T follicular helper cell (primary cell): Measurements from ENCODE around the gene BOLA2B.
"Not testable (repeated sequence)": the region's sequence is repeated elsewhere in the genome, so short reads cannot be mapped to it uniquely, and the experiment has no call there.

Experiments used
- DNase-seq: peaks from one replicate; pipeline ENCODE4 v3.0.0-alpha.2; 2020; ENCODE audit warnings: low read depth

The BOLA2B gene

DNA sequence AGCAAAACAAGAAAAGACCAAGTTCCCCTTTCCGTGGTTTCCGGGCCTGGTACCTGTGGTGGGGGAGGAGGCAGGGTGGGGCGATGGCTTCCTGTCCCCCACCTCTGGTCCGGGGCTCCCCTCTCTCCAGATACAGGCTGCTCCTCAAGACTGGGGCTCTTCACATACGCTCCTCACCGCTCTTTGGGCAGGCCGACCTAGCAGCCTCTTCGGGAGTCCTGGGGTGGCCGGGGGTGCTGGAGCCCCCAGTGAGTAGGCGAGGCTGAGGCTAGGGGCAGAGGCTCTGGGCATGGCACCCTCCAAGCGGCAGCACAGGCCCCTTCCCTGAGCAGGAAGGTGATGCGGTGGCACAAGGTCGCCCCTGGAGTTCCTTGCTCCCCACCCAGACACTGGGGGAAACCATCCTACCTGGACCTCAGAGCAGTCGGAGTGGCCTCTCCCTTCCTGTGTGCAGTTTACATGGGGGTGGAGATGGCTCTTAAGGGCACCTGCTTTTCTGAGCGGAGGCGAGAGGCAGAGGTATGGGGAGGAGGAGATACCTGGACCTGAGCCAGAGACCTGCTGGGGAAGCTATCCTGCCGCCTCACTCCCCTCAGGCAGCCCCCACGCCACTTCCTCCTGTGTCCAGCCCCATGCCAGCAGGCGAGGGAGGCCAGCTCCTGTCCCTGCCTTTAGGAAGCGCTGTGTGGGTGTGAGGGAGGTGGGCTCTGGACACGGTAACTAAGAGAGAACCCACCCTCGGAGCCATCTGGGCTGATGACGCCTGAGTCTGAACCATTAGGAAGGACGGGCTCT, 9.2 kb downstream of the BOLA2B start:
- peak; percentile 53 for DNase-seq

DNA sequence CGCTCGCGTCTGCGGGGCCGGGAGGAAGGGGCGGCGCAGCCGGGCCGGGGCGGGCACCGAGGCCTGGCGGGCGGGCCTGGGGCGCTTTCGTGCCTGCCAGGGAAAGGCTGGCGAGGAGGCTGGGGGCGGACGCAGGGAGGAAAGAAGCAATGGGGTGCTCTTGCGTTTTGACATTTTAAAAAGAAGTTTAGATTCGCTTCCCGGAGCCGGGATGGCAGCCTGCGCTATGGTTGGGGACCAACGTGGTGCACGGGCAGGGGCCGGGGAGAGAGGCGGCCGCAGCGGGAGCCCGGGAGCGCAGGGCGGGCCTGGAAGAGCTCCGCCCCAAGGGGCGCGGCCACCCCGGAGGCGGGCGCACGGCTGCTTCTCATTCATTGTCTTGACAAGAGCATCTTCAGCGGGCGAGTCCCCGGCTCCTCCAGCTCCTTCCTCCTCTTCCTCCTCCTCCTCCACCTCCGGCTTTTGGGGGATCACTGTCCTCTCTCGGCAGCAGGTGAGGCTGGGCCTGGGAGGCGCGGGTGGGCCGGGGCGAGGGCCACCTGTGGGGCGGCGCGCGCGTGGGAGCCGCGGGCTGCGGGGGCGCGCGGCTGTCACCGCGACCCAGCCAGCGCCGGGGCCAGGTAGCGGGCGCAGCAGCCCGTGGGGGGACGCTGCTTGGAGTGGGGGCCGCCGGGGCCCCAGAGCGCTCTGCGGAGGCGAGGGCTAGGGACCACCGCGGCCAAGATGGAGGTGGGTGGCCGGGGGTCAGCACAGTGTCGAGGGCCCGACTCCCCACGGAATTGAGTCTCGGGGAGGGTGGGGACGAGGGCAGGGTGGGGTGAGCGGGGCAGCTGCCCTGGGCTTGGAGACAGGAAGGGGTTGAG, 10.0 kb downstream of the BOLA2B start, which contains the start of gene CORO1A:
Gene CORO1A (plus strand): TSS at position 370 of the 863 bp plus-strand sequence. CDS start 1,608 bp downstream, outside the sequence.
- peak; percentile 74 for DNase-seq

DNA sequence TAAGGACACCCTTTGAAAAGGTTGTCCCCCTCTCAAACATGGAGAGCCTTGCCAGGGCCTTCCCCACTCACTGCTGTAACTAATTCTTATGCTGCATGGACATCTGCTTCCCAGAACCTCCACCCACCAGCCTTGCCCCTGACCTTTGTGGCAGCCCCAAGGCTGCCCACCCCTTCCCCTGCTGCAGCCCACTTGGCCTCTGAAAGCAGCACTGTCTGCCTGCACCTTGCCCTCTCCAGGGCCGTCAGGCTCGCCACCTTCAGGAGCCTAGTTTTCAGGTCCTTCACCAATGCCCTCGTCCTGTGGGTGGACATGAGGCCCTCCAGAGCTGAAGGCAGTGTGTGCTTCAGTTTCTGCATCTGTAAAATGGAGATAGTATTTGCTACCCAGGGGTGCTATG, 12.7 kb downstream of the BOLA2B start:
- no peak for DNase-seq

DNA sequence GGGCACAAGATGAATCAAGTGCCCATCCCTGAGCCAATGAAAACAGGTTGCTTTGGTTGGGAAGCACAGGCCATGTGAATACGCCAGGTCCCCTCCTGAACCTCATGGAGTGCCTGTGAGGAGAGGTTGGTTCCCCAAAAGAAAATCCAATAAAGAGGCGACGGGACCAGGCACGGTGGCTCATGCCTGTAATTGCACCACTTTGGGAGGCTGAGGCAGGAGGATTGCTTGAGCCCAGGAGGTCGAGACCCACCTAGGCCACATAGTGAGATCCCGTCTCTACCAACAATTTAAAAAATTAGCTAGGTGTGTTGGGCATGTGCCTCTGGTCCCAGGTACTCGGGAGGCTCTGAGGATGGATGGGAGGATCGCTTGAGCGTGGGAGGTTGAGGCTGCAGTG, 13.5 kb downstream of the BOLA2B start:
- no peak for DNase-seq

DNA sequence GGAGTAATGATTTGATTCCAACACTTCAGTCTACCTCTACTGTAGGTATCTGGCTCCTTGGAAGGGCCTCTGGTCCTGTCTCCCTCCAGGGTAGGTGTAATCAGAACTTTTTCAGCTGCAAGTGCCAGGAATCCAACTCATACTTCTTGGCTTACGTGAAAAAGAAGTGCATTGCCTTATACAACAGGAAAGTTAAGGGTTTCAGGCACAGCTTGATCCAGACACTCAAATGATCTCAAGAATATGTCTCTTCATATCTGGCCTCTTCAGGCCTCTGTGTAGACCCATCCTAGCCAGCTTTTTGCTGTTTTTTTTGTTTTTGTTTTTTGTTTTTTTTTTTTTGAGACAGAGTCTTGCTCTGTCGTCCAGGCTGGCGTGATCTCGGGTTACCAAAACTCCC, 14.3 kb downstream of the BOLA2B start:
- no peak for DNase-seq

DNA sequence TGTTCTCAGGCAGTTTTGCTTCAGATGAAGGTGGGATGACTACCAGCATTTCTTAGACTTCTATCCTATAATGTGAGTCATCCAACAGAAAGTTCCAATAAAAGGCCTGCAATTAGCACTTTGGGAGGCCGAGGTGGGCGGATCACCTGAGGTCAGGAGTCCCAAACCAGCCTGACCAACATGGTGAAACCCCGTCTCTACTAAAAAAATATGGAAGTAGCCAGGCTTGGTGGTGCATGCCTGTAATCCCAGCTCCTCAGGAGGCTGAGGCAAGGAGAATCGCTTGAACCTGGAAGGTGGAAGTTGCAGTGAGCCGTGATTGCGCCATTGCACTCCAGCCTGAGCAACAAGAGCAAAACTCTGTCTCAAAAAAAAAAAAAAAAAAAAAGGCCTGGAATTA, 16.6 kb downstream of the BOLA2B start:
- DNase-seq: not testable (repeated sequence)

DNA sequence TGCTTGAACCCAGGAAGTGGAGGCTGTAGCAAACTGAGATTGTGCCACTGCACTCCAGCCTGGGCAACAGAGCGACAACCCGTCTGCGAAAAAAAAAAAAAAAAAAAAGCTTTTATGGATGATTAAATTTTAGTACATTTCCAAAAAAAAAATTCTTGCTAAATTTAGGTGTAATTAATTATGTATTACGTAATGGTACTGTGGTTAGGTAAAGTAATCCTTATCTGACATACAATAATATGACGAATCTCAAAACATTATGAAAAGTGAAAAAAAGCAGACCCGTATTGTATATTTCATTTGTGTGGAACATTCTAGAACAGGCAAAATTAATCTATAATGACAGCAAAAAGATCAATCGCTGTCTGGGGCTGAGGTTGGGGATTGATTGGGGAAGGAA, 20.4 kb downstream of the BOLA2B start:
- DNase-seq: no peak

DNA sequence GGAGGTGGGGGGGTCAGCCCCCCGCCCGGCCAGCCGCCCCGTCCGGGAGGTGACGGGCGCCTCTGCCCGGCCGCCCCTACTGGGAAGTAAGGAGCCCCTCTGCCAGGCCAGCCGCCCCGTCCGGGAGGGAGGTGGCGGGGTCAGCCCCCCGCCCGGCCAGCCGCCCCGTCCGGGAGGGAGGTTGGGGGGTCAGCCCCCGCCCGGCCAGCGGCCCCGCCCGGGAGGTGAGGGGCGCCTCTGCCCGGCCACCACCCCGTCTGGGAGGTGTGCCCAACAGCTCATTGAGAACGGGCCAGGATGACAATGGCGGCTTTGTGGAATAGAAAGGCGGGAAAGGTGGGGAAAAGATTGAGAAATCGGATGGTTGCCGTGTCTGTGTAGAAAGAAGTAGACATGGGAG, 23.3 kb downstream of the BOLA2B start:
- not testable (repeated sequence) for DNase-seq

DNA sequence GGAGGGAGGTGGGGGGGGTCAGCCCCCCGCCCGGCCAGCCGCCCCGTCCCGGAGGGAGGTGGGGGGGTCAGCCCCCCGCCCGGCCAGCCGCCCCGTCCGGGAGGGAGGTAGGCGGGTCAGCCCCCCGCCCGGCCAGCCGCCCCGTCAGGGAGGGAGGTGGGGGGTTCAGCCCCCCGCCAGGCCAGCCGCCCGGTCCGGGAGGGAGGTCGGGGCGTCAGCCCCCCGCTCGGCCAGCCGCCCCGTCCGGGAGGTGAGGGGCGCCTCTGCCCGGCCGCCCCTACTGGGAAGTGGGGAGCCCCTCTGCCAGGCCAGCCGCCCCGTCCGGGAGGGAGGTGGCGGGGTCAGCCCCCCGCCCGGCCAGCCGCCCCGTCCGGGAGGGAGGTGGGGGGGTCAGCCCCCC, 24.1 kb downstream of the BOLA2B start:
- not testable (repeated sequence) for DNase-seq

DNA sequence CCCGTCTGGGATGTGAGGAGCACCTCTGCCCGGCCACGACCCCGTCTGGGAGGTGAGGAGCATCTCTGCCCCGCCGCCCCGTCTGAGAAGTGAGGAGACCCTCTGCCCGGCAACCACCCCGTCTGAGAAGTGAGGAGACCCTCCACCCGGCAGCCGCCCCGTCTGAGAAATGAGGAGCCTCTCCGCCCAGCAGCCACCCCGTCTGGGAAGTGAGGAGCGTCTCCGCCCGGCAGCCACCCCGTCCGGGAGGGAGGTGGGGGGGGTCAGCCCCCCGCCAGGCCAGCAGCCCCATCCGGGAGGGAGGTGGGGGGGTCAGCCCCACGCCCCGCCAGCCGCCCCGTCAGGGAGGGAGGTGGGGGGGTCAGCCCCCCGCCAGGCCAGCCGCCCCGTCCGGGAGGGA, 24.7 kb downstream of the BOLA2B start:
- DNase-seq: not testable (repeated sequence)

DNA sequence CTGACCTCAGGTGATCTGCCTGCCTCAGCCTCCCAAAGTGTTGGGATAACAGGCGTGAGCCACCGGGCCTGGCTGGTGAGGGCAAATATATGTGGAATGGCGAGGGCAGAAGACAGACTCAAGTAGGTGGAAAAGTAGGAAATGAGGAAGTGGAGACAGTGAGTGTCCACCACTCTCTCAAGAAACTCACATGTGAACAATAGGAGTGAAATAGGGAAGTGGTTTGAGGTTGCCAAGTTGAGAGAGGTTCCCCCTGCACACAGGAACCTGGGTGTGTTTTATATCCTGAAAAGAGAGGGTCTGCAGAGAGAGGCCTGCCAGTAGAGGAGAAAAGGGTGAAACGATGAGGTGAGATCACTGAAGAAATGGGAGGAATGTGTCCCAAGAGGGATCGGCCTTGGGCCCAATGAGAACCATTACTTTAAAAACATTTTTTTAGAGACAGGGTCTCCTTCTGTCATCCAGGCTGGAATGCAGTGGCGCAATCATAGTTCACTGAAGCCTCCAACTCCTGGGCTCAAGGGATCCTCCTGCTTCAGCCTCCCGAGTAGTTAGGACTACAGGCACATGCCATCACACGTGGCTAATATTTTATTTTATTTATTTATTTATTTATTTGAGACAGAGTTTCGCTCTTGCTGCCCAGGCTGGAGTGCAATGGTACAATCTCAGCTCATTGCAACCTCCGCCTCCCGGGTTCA, 27.1 kb downstream of the BOLA2B start:
- no peak for DNase-seq

DNA sequence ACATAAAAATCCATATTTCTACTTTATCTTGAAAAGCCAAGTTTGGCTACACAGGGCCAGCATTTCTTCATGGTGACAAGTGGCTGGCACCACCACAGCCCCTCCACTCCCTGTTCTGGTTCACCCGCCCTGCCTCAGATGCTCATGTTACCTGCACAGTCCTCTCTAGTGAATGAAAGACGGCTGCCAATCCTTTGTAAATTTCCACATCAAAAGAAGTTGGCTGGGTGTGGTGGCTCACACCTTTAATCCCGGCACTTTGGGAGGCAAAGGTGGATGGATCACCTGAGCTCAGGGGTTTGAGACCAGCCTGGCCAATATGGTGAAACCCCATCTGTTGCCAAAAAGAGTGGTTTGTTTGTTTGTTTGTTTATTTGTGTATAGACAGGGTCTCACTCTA, 29.9 kb downstream of the BOLA2B start:
- no peak for DNase-seq

DNA sequence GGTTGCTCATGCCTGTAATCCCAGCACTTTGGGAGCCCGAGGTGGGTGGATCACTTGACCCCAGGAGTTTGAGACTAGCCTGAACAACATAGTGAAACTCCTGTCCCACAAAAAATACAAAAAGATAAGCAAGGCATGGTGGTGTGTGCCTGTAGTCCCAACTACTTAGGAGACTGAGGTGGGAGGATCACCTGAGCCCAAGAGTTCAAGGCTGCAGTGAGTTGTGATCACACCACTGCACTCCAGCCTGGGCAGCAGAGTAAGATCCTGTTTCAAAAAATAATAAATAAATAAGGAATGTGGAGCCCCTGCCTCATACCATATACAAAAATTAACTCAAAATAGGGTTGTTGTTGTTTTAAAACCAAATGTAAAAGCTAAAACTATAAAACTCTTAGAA, 36.3 kb downstream of the BOLA2B start:
- no peak for DNase-seq

DNA sequence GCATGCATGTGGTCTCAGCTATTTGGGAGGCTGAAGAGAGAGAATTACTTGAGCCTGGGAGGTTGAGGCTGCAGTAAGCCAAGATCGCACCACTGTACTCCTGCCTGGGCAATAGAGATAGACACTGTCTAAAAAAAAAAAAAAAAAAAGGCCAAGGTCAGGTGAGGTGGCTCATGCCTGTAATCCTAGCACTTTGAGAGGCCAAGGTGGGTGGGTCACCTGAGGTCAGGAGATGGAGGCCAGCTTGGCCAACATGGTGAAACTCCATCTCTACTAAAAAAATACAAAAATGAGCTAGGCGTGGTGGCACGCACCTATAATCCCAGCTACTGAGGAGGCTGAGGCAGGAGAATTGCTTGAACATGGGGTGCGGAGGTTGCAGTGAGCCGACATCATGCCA, 38.3 kb downstream of the BOLA2B start:
- DNase-seq: no peak

DNA sequence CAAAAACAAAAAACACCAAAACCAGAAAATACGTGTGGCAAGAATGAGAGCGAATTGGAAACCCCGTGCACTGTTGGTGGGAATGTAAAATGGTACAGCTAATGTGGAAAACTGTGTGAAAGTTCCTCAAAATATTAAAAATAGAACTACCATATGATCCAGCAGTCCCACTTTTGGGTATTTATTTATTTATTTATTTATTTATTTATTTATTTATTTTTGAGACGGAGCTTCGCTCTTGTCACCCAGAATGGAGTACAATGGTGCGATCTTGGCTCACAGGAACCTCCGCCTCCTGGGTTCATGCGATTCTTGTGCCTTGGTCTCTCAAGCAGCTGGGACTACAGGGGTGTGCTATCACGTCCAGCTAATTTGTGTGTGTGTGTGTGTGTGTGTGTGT, 40.9 kb downstream of the BOLA2B start:
- DNase-seq: no peak

DNA sequence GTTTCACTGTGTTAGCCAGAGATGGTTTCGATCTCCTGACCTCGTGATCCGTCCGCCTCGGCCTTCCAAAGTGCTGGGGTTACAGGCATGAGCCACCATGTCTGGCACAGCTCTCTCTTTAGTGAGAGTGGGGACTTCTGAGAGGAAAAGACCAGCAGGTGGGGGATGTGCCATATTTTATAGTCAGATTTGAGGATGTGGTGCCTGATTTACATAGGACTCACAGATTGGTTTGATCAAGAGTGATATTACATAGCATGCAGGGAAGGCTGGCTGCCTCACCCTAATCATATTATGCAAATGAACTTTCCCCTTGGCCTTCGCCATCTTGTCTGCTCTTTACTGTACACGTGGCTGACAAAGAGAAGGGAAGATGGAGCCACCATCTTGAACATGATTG, 42.4 kb downstream of the BOLA2B start:
- no peak for DNase-seq

DNA sequence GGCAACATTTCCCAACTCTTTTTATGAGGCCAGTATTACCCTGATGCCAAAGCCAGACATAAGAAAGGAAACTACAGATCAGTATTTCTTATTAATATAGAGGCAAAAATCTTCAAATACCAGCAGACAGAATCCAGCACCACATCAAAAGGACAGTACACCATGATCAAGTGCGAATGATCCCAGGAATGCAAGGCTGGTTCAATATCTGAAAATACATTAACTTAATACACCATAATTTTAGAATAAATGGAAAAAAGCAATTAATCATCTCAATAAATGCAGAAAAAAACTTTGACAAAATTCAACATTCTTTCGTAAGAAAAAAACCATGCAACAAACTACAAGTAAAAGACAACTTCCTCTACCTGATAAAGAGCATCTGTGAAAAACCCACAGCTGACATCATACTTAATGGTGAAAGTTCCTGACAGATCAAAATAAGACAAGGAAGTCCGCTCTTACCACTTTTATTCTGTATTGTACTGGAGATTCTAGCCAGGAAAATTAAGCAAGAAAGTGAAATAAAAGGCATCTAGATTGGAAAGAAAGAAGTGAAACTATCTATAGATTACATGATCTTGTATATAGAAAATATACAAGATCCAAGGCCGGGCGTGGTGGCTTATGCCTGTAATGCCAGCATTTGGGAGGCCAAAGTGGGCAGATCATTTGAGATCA, 44.1 kb downstream of the BOLA2B start:
- no peak for DNase-seq

DNA sequence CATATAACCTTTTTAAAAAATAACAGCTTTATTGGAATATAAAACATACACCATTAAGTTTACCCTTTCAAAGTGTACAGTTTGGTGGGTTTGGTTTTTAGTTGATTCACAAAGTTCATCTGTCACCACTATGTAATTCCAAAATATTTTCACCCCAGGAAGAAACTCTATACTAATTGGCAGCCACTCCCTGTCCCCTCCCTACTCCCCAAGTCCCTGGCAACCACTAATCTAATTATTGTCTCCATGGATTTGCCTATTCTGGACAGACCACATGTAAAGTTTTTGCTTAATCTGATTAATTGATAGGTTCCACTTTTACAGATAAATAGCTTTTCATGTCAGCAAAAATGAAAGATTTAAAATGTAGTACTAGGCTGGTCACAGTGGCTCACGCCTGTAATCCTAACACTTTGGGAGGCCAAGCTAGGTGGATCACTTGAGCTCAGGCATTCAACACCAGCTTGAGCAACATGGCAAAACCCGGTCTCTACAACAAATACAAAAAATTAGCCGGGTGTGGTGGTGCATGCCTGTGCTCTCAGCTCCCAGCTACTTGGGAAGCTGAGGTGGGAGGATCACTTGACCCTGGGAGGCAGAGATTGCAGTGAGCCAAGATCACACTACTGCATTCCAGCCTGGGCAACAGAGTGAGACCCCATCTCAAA, 45.5 kb downstream of the BOLA2B start:
- no peak for DNase-seq

DNA sequence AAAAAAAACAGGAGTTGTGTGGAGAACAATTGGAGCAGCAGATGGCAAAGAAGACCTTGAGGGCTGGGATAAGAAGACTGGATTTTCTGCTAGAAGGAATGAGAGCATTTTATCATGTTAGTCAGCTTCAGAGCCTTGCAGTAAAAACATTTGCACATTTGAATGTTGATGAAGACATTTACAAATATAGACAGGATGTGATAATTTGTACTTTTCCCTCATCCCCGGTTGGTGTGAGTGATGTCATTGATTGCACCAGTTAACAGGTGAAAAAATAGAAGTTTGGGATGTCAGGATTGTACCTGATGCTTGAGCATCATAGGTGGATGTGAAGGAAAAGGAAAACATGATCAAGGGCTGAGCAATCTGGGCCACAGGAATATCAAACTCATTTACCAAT, 47.8 kb downstream of the BOLA2B start:
- no peak for DNase-seq

DNA sequence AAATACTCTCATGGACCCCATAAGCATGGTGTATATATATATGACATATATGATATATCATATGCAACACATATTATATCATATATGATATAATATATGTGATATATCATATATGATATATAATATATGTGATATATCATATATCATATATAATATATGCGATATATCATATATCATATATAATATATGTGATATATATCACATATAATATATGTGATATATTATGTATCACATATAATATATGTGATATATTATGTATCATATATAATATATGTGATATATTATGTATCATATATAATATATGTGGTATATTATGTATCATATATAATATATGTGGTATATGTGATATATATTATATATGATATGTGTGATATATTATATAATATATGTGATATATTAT, 48.5 kb downstream of the BOLA2B start:
- DNase-seq: no peak

DNA sequence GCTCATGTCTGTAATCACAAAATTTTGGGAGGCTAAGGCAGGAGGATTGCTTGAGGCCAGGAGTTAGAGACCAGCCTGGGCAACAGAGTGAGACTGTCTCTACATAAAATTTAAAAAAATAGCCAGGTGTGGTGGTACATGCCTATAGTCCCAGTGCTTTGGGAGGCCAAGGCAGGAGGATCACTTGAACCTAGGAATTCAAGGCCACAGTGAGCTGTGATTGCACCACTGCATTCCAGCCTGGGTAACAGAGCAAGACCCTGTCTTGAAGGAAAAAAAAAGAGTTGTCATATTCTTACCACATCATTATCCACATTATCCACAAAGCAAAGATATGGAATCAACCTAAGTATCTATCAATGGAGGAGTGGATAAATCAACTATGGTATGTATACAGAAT, 49.4 kb downstream of the BOLA2B start:
- no peak for DNase-seq
